ENCODE measurements around the gene PBX1. TPM values are rescaled to one million over a fixed set of nuclear protein-coding genes. Genes with fewer than 3 reads are reported as not detected.

PBX1 gene
- total RNA-seq, 6 donors from 2014 or later = 17.8 to 59.6 (median 38.3) TPM

- Histone ChIP-seq H3K27ac (peak overlapping the region; percentile 2 to 62 (median 39)), H3K4me1 (peaks cover 5 to 23% (median 22%) of the 10 kb centered on the region in 4 donors), H3K9me3 (no peaks in the 10 kb centered on the region), H3K27me3 (no peaks in the 10 kb centered on the region), H3K36me3 (no peaks in the 10 kb centered on the region), H3K4me3 (no peak overlapping the region)
- TF ChIP-seq CTCF (IDR thresholded peaks at IDR 0.05) = no peak
- no peak for TF ChIP-seq EP300 (IDR thresholded peaks at IDR 0.05)
- TF ChIP-seq POLR2A (IDR thresholded peaks at IDR 0.05) = no peak
- TF ChIP-seq POLR2AphosphoS5 (IDR thresholded peaks at IDR 0.05) = no peak
- 48 to 69% methylated on average over 3 to 4 of the region's 4 CpGs for WGBS, 2 donors
- ATAC-seq (ENCODE audit: low FRiP score in 2 of 2) = peak; percentile 55 to 92
- peak in 1 of 2 donors; percentile 68 for DNase-seq
Observed at GRCh38 chr1:164659621-164660411, 100.8 kb downstream of the PBX1 start.

- WGBS, 2 donors = 27 to 40% methylated on average over 2 of the region's 2 CpGs
- H3K36me3 ChIP-seq = no peaks in the 10 kb centered on the region
Observed at GRCh38 chr1:164660412-164660772, 101.4 kb downstream of the PBX1 start.

GRCh38 chr1:164660775-164661174 lies 101.8 kb downstream of the PBX1 start:
- Histone ChIP-seq H3K36me3 (no peaks in the 10 kb centered on the region), H3K4me1 (peaks cover 5 to 23% (median 22%) of the 10 kb centered on the region in 4 donors), H3K27me3 (no peaks in the 10 kb centered on the region), H3K4me3 (no peak overlapping the region), H3K27ac (peak overlapping the region in 1 of 4 donors; percentile 57), H3K9me3 (no peaks in the 10 kb centered on the region)
- no peak for ATAC-seq (ENCODE audit: low FRiP score in 2 of 2)
- no peak for DNase-seq
- no peak for TF ChIP-seq POLR2A (IDR thresholded peaks at IDR 0.05)

More at GRCh38 chr1:164660412-164660772, 101.4 kb downstream of the PBX1 start:
- Histone ChIP-seq H3K4me3 (no peak overlapping the region), H3K27ac (peak overlapping the region in 2 of 4 donors; percentile 2 to 57), H3K27me3 (no peaks in the 10 kb centered on the region), H3K9me3 (no peaks in the 10 kb centered on the region), H3K4me1 (peaks cover 5 to 23% (median 22%) of the 10 kb centered on the region in 4 donors)
- DNase-seq (no peak), ATAC-seq (ENCODE audit: low FRiP score in 2 of 2) (peak; percentile 75 to 91)
- TF ChIP-seq POLR2A (IDR thresholded peaks at IDR 0.05) (no peak), POLR2AphosphoS5 (IDR thresholded peaks at IDR 0.05) (no peak), EP300 (IDR thresholded peaks at IDR 0.05) (no peak), CTCF (IDR thresholded peaks at IDR 0.05) (no peak)

GRCh38 chr1:164662462-164662861 lies 103.5 kb downstream of the PBX1 start:
- Histone ChIP-seq H3K27ac (no peak overlapping the region), H3K4me3 (no peak overlapping the region), H3K36me3 (no peaks in the 10 kb centered on the region), H3K4me1 (peaks cover 8 to 24% (median 21%) of the 10 kb centered on the region in 4 donors), H3K27me3 (no peaks in the 10 kb centered on the region), H3K9me3 (no peaks in the 10 kb centered on the region)
- ATAC-seq (ENCODE audit: low FRiP score in 2 of 2) (no peak), DNase-seq (no peak)
- TF ChIP-seq CTCF (IDR thresholded peaks at IDR 0.05) (no peak), EP300 (IDR thresholded peaks at IDR 0.05) (no peak), POLR2A (IDR thresholded peaks at IDR 0.05) (no peak), POLR2AphosphoS5 (IDR thresholded peaks at IDR 0.05) (no peak)
- WGBS, 2 donors = 82 to 88% methylated on average over 5 of the region's 5 CpGs

- no peak overlapping the region for H3K27ac ChIP-seq
- 86 to 87% methylated on average over 1 of the region's 1 CpG for WGBS, 2 donors
- H3K9me3 ChIP-seq = no peaks in the 10 kb centered on the region
- no peak overlapping the region for H3K4me3 ChIP-seq
- no peak for TF ChIP-seq CTCF (IDR thresholded peaks at IDR 0.05)
- TF ChIP-seq POLR2A (IDR thresholded peaks at IDR 0.05) = no peak
- no peak for TF ChIP-seq EP300 (IDR thresholded peaks at IDR 0.05)
- TF ChIP-seq POLR2AphosphoS5 (IDR thresholded peaks at IDR 0.05) = no peak
- no peaks in the 10 kb centered on the region for H3K27me3 ChIP-seq
- H3K36me3 ChIP-seq = no peaks in the 10 kb centered on the region
- DNase-seq (no peak), ATAC-seq (ENCODE audit: low FRiP score in 2 of 2) (no peak)
- peaks cover 8 to 28% (median 21%) of the 10 kb centered on the region in 4 donors for H3K4me1 ChIP-seq
Observed at GRCh38 chr1:164662955-164663354, 104.0 kb downstream of the PBX1 start.
